Activated T-helper 2 cell treated with anti-CD3 and anti-CD28 coated beads, Interferon-gamma antibody, Interleukin-2, Interleukin-4, amounts not matched to agents 10 μg/mL and 5 μg/mL and 100 μg/mL, durations not matched to agents 14 hours and 24 hours and 36 hours (primary cell): ENCODE results near the gene UNC93A. TPM values are rescaled to one million over a fixed set of nuclear protein-coding genes. Genes with fewer than 3 reads are reported as not detected.
"Not testable (repeated sequence)": the region's sequence is repeated elsewhere in the genome, so short reads cannot be mapped to it uniquely, and the experiment has no call there.

Experiments
- DNase-seq: peaks from one replicate; pipeline ENCODE4 v3.0.0; 2021; ENCODE audit warnings: low spot score
- H3K27ac Mint-ChIP-seq: one replicate; pipeline ENCODE4 v1.8.0; 2021; ENCODE audit warnings: mixed read lengths
- H3K27me3 Mint-ChIP-seq: one replicate; pipeline ENCODE4 v1.8.0; 2021; ENCODE audit warnings: low read depth, mixed read lengths
- H3K36me3 Mint-ChIP-seq: one replicate; pipeline ENCODE4 v1.8.0; 2021; ENCODE audit warnings: low read depth, mixed read lengths
- H3K4me1 Mint-ChIP-seq: one replicate; pipeline ENCODE4 v1.8.0; 2021; ENCODE audit warnings: low read depth, mixed read lengths
- H3K4me3 Mint-ChIP-seq: one replicate; pipeline ENCODE4 v1.8.0; 2021; ENCODE audit warnings: low read depth, mild to moderate bottlenecking, moderate library complexity, mixed read lengths
- H3K9me3 Mint-ChIP-seq: one replicate; pipeline ENCODE4 v1.8.0; 2021; ENCODE audit warnings: mixed read lengths
- intact Hi-C: fragments of 100-400 bp; cut with micrococcal nuclease; formaldehyde crosslinking; loops from one replicate; pipeline ENCODE4 v1.15.1; 2023
- total RNA-seq: library from RNA; stranded (reverse); gene quantifications from 2 replicates; pipeline ENCODE4 v1.2.3, GENCODE V29; 2022

UNC93A gene
- total RNA-seq, 1 donor from 2014 or later: not detected

DNA sequence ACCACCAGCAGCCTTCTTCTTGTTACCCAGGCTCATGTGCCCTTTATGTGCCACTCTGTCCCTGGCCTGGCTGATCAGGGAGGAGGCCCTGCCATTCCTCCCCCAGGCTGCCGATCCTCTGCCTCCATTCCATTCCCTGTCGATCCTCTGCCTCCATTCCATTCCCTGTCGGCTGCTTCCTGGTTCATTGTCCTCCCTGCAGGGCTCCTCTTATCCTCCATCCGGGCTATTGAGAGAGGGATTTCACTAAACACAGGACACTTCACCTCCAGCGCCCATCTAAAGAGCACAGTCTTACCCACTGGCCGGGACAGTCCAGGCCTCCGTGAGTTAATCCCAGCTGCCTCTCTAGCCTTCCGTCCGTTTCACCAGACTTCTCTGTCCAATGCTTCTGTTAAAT, 26.1 kb downstream of the UNC93A start:
- no peaks in the 10 kb centered on the region for H3K9me3 Mint-ChIP-seq
- H3K4me3 Mint-ChIP-seq: no peak overlapping the region
- no peak overlapping the region for H3K27ac Mint-ChIP-seq
- H3K4me1 Mint-ChIP-seq: no peaks in the 10 kb centered on the region
- H3K36me3 Mint-ChIP-seq: no peaks in the 10 kb centered on the region
- intact Hi-C loops: no loop called here
- DNase-seq: no peak
- H3K27me3 Mint-ChIP-seq: peaks cover 7% of the 10 kb centered on the region

DNA sequence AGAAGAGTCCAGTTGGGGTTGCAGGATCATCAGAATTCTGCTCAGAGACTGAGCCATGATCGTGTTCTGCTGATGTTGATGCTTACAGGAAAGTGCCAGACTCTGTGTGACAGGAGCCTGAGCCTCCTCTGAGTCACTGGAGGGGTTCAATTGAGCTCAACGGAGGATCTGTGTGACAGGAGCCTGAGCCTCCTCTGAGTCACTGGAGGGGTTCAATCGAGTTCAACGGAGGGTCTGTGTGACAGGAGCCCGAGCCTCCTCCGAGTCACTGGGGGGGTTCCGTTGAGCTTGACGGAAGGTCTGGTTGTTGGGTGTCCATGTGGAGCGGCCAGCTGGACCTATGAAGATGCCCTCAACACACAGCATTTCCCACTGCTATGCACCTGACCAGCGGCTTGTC, 27.2 kb downstream of the UNC93A start:
- H3K36me3 Mint-ChIP-seq, H3K9me3 Mint-ChIP-seq, H3K27me3 Mint-ChIP-seq, H3K4me3 Mint-ChIP-seq, H3K4me1 Mint-ChIP-seq, DNase-seq, H3K27ac Mint-ChIP-seq, intact Hi-C loops: not testable (repeated sequence)

DNA sequence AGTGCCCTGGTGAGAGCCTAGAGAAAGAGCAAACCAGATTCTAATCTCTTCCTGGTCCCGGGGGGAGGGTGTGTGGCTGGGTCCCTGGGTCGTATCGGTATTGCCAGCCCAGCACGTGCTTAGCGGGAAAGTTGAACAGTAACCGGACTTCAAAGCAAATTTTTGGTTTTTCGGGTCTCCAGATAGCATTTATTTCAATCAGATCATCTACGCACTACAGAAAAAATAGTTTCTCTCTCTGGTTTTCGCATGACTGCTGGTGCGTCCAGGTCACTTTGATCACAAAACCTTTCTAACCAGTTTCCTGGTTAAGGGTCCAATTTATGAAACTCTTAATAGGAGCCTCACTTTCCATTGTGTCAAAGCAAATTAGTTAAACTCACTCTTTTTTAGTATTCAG, 27.7 kb downstream of the UNC93A start:
- H3K27me3 Mint-ChIP-seq, intact Hi-C loops, H3K27ac Mint-ChIP-seq, H3K4me1 Mint-ChIP-seq, H3K36me3 Mint-ChIP-seq, H3K4me3 Mint-ChIP-seq, DNase-seq, H3K9me3 Mint-ChIP-seq: not testable (repeated sequence)

DNA sequence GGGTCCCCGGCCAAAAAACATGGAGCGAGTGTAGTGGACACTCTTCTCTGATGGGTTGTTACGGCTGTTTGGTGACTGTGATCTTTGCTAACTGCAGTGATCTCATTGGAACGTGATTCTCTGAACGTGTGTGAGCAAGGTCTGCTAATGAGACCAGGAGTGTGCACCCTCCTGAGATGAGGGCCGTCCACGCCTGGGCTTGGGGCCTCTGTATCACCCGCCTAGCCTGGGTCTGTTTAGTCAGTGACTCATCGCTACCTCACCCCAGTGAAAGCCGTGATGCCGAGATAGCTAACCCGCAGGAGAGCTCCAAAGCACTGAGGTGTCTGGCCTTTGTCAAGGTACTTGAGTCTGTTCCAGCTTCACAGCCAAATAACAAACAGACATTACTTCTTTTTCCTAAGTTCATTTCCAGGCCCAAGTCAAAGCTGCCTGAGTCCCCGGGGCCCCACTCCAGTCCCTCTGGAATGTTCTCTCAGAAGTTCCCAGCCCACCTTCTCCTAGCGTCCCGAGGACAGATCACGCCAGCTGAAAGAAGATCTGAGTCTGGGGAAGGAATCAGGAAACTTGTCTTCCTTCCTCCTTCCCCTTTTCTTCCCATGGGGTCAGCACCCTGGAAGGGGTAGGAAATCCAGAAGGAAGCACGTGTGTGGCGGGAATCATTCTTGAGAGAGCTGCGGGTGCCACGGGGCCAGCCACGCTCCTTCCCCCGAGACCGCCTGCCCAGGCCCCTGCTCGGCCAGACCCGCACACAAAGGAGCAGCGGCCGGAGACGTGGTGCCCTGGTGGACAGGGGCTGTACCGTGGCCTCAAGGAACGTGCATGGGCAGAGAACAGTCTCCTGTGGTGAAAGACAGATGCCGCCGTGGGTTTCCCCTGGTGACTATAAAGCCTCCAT, 29.0 kb downstream of the UNC93A start:
- intact Hi-C loops, H3K9me3 Mint-ChIP-seq, H3K36me3 Mint-ChIP-seq, H3K27ac Mint-ChIP-seq, H3K4me3 Mint-ChIP-seq, H3K4me1 Mint-ChIP-seq, DNase-seq, H3K27me3 Mint-ChIP-seq: not testable (repeated sequence)

DNA sequence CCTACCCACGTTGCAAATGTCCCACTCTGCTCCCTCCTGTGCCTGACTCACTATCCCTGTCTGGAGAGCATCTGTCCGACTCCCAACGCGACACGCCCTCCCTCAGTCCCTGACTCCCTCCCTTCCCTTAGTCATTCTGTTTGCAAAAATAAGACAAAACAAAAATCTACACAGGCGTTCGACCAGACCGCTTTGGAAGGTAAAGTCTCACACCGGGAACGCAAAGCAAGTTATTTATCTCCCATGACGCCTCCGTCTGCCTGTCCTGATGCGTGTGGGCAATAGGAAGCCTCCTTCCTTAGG, 29.6 kb downstream of the UNC93A start:
- H3K27me3 Mint-ChIP-seq, H3K9me3 Mint-ChIP-seq, intact Hi-C loops, H3K27ac Mint-ChIP-seq, H3K4me1 Mint-ChIP-seq, DNase-seq, H3K36me3 Mint-ChIP-seq, H3K4me3 Mint-ChIP-seq: not testable (repeated sequence)

DNA sequence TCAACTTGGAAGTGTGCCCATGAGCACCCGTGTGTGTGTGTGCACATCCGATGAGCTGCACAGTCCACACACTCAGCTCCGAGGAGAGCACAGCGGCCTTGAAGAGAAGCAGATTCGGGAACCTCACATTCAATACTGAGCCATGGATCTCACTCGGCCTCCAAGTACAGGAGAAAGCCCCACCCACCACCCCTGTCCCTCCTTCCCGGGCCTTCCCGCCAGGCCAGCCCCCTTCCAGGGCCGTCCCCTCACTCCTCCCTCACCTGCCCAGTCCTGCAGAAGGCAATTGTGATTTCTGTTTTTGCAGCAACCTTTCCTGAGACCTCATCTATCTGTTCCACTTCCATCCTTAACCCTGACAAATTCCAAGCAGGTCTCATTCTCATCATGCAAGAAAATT, 30.1 kb downstream of the UNC93A start:
- intact Hi-C loops, DNase-seq, H3K27ac Mint-ChIP-seq, H3K27me3 Mint-ChIP-seq, H3K36me3 Mint-ChIP-seq, H3K4me3 Mint-ChIP-seq, H3K4me1 Mint-ChIP-seq, H3K9me3 Mint-ChIP-seq: not testable (repeated sequence)

DNA sequence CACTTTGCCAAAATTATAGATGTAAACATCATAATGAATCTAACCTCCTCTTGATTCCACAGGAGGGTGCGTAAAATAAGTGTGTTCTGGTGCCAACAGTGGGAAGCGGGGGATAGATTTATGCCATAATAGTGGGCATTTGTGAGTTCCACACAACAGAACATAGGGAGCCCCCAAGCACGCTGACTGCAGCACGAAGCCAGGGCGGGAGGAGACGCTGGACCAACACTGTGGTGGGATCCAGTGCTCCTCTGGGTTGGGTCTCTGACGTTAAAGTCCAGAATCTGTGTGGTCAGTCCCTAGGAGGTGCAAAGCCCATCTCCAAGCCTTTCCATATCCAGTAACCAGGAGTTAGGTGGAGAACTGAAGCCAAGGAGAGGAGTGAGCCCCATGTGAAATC, 32.0 kb downstream of the UNC93A start:
- Mint-ChIP-seq H3K4me3 (no peak overlapping the region), H3K36me3 (no peaks in the 10 kb centered on the region), H3K27ac (no peak overlapping the region), H3K9me3 (no peaks in the 10 kb centered on the region), H3K4me1 (no peaks in the 10 kb centered on the region), H3K27me3 (no peaks in the 10 kb centered on the region)
- intact Hi-C loops: no loop called here
- no peak for DNase-seq

DNA sequence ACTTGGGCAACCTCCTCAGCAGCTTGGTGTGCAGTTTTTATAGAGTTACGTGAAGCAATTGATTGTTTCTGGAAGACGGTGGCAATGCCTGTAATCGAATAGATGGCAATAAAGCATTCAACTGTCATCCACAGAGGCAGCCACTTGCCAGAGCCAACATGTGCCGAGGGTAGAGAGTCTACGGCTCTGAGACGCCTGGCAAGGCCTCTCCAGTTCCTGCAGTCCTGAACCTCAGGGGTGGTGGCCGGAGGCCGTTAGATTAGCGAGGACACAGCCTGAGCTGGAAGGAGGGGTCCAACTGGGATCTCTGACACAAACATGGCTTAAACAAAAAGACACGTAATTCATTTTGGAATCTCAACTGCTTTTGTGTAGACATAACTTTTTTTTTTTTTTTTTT, 33.0 kb downstream of the UNC93A start:
- Mint-ChIP-seq H3K27ac (no peak overlapping the region), H3K4me1 (peaks cover 2% of the 10 kb centered on the region), H3K4me3 (no peak overlapping the region), H3K36me3 (no peaks in the 10 kb centered on the region), H3K9me3 (no peaks in the 10 kb centered on the region), H3K27me3 (no peaks in the 10 kb centered on the region)
- DNase-seq: no peak
- intact Hi-C loops: no loop called here

DNA sequence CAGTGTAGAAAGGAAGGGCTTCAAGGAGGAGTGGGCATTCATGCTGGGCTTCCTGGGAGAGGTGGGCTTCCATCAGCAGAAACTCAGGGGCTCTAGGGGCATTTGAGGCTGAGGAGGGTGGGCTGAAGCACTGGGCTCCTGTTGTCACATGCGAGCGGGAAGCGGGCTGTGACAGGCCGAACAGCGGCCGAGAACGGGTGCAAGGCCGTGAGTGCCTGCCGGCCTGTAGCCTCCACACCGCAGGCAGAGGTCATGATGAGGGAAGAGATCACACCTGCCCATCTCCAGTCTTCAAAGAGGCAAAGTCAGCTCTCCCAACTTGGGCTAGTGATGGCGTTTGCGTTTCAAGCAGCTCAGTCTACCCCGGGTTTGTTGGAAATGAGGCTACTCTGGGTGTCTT, 34.7 kb downstream of the UNC93A start:
- H3K4me3 Mint-ChIP-seq: no peak overlapping the region
- H3K36me3 Mint-ChIP-seq: no peaks in the 10 kb centered on the region
- H3K27me3 Mint-ChIP-seq: no peaks in the 10 kb centered on the region
- intact Hi-C loops: no loop called here
- peaks cover 4% of the 10 kb centered on the region for H3K4me1 Mint-ChIP-seq
- H3K9me3 Mint-ChIP-seq: no peaks in the 10 kb centered on the region
- no peak overlapping the region for H3K27ac Mint-ChIP-seq
- no peak for DNase-seq

DNA sequence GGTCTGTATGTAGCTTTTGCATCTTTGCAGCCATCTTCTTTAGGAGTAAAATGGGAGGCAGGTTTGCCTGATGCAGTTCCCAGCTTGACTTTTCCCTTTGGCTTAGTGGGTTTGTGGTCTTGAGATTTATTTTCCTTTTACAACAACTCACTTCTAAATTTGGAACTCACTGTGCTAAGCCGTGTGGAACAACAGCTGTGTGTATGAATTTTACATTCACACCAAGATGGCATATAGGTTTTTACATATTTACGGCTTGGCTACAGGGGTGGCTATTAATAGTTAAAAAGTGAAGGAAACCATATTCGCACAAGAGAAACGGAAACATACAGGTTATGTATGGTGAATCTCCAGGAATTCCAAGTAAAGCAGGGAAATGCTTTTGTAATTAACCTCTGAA, 36.3 kb downstream of the UNC93A start:
- Mint-ChIP-seq H3K27me3 (no peaks in the 10 kb centered on the region), H3K27ac (no peak overlapping the region), H3K9me3 (no peaks in the 10 kb centered on the region), H3K36me3 (no peaks in the 10 kb centered on the region), H3K4me1 (peaks cover 4% of the 10 kb centered on the region), H3K4me3 (no peak overlapping the region)
- no peak for DNase-seq
- intact Hi-C loops: no loop called here

DNA sequence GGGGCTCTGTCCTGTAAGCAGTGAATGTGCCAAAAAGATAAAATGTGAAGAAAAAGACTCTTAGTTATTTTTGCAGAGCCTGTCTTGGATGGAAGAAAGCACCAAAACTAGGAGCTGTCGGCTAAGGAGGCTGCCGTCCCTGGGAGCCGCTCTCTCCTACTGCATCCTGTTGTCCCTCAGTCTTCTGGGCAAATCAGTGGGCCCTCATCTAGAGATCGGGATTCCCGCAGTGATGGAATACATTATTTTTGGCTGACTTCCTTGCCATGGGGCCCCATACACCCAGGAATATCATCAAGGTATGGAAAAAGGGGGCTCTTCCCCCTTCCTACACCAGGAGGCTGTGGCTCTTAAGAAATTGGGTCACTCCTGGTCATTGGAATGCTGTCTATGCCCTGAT, 37.0 kb downstream of the UNC93A start:
- no peaks in the 10 kb centered on the region for H3K36me3 Mint-ChIP-seq
- intact Hi-C loops: no loop called here
- no peaks in the 10 kb centered on the region for H3K9me3 Mint-ChIP-seq
- no peak overlapping the region for H3K27ac Mint-ChIP-seq
- peaks cover 4% of the 10 kb centered on the region for H3K4me1 Mint-ChIP-seq
- H3K4me3 Mint-ChIP-seq: no peak overlapping the region
- no peaks in the 10 kb centered on the region for H3K27me3 Mint-ChIP-seq
- DNase-seq: no peak

DNA sequence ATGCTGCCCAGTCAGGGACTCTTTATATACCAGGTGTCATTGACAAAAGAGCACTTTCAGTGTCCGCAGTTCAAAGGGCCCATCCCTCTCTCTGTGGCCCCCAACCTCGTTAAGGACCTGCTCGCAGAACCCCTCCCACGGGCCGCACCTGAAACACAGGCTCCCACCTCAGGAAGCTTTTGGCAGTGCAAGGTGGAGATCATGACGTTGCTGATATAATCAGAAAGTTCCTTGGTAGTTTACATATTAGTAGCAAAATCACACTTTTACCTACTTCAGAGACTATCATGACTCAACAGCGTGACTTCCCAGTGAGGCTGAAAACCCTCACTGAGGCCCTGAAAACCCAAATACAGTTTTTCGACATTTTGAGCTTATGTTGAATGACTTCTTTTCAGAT, 37.9 kb downstream of the UNC93A start:
- no peak overlapping the region for H3K4me3 Mint-ChIP-seq
- no peaks in the 10 kb centered on the region for H3K27me3 Mint-ChIP-seq
- H3K4me1 Mint-ChIP-seq: peaks cover 4% of the 10 kb centered on the region
- H3K9me3 Mint-ChIP-seq: no peaks in the 10 kb centered on the region
- intact Hi-C loops: no loop called here
- H3K36me3 Mint-ChIP-seq: no peaks in the 10 kb centered on the region
- no peak overlapping the region for H3K27ac Mint-ChIP-seq
- DNase-seq: no peak

DNA sequence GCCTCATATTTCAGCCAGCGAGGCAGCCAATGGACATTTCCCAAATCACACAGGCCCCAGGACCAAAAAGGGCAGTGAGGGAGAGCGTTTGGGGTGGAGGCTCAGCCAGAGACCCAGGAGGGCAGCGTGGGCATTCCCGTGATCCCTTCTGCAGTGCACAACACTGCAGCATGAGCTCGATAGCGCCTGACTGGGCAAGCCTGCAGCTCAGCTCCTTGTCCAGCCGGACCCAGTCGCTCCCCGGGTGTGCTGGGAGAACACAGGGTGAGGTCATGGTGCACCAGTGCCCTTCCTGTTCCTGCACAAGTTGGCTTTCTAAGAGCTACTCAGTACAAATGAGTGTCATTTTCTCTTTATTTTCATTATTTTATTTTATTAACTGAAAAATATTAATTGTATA, 39.6 kb downstream of the UNC93A start:
- Mint-ChIP-seq H3K27ac (no peak overlapping the region), H3K9me3 (no peaks in the 10 kb centered on the region), H3K36me3 (no peaks in the 10 kb centered on the region), H3K4me1 (peaks cover 4% of the 10 kb centered on the region), H3K4me3 (no peak overlapping the region), H3K27me3 (no peaks in the 10 kb centered on the region)
- no peak for DNase-seq
- intact Hi-C loops: no loop called here

DNA sequence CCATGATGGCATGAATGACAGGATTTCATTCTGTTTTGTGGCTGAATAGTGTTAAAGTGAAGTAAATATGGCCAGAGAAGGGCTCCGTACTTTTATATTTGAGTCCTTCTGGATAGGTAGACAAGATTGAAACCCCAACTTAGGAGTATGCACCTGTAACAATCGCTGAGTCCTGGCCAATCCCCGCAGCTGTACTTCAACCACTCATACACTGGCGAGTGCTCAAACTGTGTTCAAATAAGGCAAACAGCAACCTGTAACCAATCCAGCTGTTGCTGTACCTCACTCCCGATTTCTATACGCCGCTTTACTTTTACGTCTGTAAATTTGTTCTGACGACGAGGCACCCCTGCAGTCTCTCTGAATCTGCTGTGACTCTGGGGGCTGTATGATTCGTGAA, 40.5 kb downstream of the UNC93A start:
- no peak for DNase-seq
- H3K4me3 Mint-ChIP-seq: no peak overlapping the region
- H3K27ac Mint-ChIP-seq: no peak overlapping the region
- no peaks in the 10 kb centered on the region for H3K9me3 Mint-ChIP-seq
- H3K4me1 Mint-ChIP-seq: peaks cover 4% of the 10 kb centered on the region
- no peaks in the 10 kb centered on the region for H3K36me3 Mint-ChIP-seq
- intact Hi-C loops: no loop called here
- no peaks in the 10 kb centered on the region for H3K27me3 Mint-ChIP-seq
